ENCODE data around the gene DLG1.

DNA sequence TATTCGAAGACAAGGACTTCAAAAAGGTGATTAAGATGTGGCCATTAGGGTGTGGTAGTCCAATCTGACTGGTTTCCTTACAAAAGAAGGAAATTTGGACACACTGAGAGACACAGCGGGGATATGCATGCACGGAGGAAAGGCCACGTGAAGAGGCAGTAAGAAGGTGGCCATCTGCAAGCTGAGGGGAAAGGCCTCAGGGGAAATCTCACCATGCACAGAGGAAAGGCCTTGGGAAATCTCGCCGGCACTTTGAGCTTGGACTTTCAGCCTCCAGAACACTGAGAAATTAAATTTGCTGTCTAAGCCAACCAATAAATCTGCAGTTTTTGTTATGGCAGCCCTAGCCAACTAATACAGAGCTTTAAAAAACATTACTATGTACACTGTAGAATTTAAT is 78.8 kb downstream of the DLG1 start:
- TF ChIP-seq, protein P1, sequence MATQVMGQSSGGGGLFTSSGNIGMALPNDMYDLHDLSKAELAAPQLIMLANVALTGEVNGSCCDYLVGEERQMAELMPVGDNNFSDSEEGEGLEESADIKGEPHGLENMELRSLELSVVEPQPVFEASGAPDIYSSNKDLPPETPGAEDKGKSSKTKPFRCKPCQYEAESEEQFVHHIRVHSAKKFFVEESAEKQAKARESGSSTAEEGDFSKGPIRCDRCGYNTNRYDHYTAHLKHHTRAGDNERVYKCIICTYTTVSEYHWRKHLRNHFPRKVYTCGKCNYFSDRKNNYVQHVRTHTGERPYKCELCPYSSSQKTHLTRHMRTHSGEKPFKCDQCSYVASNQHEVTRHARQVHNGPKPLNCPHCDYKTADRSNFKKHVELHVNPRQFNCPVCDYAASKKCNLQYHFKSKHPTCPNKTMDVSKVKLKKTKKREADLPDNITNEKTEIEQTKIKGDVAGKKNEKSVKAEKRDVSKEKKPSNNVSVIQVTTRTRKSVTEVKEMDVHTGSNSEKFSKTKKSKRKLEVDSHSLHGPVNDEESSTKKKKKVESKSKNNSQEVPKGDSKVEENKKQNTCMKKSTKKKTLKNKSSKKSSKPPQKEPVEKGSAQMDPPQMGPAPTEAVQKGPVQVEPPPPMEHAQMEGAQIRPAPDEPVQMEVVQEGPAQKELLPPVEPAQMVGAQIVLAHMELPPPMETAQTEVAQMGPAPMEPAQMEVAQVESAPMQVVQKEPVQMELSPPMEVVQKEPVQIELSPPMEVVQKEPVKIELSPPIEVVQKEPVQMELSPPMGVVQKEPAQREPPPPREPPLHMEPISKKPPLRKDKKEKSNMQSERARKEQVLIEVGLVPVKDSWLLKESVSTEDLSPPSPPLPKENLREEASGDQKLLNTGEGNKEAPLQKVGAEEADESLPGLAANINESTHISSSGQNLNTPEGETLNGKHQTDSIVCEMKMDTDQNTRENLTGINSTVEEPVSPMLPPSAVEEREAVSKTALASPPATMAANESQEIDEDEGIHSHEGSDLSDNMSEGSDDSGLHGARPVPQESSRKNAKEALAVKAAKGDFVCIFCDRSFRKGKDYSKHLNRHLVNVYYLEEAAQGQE (IDR thresholded peaks at IDR 0.05; ENCODE audit: insufficient read depth in 1 of 2, low read depth in 2 of 2, low read length in 2 of 2) = no peak
- TF ChIP-seq POLR2AphosphoS5 (IDR thresholded peaks at IDR 0.05; ENCODE audit: low read depth, low read length) (no peak), TAF1 (IDR thresholded peaks at IDR 0.05; ENCODE audit: borderline replicate concordance, insufficient read depth, low read length) (no peak)
